Stimulated activated CD8-positive, alpha-beta memory T cell treated with anti-CD3 and anti-CD28 coated beads, Interleukin-12 subunit alpha, Interleukin-12 subunit beta, amount 100 ng/mL, for 24 hours (primary cell): ENCODE data around the gene USP49.

Experiments
- DNase-seq: peaks from one replicate; pipeline ENCODE4 v3.0.0-alpha.2; 2020; ENCODE audit errors: extremely low read depth

Gene USP49

DNA sequence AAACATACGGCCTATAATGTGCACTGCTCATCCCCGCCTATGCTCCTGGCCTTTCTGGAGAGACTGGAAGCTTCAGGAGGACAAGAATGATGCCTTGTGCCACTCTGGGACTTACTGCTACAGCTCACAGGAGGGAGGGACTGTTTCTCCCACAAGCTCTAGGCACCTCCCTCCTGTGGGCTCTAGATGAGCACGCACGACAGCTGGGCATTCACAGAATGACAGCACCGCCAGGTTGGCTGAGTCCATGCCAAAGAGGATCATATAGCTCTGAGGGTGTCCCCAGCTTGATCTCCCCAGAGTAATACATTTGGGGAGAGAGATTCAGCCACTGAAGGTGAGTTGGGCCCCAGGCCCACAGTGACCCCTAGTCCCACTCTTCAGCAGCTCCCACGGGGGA is 137.9 kb downstream of the USP49 start:
- no peak for DNase-seq

DNA sequence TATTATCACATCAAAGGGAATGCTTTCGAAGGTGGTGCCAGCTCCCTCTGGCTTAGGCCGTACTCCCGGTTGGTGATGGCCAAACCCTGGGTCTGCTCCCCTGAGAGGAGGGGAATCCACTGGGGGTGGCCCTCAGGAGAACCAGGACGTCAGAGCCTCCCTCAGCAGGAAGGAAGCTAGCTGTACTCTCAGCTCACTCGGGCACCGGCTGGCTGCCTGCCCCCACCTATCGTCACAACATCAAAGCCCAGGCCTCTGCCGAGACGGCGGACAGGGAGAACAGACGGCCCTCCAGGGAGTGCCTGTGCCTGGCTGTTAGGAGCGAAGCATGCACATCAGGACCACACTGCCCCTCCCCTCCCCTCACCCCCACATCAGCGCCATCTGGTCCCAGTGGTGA is 138.8 kb downstream of the USP49 start:
- DNase-seq, result no peak

GRCh38 chr6:41755895-41756294 is 139.3 kb downstream of the USP49 start:
- DNase-seq, result no peak

DNA sequence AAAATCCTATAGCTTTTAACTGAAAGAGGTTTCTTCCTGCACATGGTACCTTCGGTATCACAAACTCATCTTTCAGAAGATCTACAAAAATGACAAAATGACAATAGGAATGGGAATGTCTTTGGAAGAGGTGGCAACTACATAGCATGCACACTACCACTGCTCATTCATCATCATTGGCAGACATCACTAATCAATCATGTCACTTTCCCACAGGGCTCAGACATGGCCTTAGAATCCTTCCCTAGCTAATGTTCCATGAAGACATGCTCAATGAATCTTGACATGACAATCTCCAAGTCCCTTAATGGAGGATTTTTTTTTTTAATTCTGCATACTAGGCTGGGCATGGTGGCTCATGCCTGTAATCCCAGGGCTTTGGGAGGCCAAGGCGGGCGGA is 144.8 kb downstream of the USP49 start:
- DNase-seq, result no peak

DNA sequence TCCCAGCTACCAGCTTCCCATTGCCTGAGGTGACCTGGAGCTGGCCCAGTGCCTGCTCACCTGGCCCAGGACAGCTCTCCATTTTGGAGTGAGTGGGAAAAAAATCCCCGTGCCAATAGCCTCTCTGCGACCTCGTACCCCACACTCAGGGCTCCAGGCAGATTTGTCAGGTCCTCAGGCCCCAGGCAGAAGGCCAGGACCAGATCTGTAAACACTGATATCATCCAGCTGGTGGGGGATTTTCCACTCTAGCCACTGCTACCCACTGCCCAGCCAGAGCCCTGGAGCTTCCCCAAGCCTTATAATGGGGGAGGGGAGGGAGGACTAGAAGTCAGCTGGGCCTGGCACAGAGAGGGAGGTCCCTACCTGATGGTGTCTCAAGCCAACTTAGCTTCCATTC is 146.6 kb downstream of the USP49 start:
- DNase-seq, result no peak

DNA sequence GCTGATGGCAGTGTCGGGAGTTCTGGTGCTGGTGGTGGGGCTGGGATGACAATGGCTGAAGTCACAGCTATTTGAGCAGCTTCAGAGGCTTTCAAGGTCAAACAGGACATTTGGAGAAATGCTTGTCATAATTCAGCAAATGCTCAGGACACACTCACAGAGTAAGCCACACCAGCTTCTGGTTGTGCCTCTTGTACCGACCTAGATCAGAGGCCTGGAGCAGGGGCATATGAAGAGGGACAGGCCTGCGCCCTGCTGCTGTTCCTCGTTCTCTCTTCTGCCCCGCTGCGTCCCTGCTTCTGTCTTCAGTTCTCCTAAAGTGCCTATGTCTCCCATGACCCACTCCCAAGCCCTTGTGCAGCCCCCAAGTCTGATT is 147.1 kb downstream of the USP49 start:
- no peak for DNase-seq

GRCh38 chr6:41747256-41748101 is 147.7 kb downstream of the USP49 start, which contains the start of gene PGC:
TSS of gene PGC (minus strand) at chr6:41747397. CDS start at chr6:41747334, 63 bp downstream.
- DNase-seq, result no peak

GRCh38 chr6:41746107-41746506 is 149.1 kb downstream of the USP49 start:
- no peak for DNase-seq

DNA sequence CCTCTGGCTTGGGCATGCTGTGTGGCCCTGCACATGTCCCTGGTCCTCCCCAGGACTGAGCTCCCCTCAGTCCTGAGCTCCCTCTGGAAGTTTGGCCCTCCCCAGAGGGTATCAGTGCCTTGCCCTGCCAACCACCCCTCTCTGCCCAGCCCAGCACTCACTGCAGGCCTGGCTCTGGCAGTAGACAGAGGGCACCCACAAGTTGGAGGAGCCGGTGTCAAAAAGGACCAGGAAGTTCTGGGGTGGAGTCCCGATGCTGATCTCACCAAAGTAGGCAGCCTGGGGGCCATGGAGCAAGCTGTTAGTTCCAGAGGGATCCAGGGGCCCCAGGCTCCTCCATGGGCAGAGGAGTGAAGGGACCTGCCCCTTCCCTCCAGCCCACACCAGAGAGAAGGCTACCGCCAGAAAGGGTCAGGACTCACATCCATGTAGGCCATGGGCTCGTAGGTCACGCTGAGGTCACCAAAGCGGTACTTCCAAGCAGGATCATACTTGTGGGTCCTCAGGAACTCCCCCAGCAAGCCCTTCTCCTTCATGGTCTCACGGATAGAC is 150.9 kb downstream of the USP49 start:
- no peak for DNase-seq

DNA sequence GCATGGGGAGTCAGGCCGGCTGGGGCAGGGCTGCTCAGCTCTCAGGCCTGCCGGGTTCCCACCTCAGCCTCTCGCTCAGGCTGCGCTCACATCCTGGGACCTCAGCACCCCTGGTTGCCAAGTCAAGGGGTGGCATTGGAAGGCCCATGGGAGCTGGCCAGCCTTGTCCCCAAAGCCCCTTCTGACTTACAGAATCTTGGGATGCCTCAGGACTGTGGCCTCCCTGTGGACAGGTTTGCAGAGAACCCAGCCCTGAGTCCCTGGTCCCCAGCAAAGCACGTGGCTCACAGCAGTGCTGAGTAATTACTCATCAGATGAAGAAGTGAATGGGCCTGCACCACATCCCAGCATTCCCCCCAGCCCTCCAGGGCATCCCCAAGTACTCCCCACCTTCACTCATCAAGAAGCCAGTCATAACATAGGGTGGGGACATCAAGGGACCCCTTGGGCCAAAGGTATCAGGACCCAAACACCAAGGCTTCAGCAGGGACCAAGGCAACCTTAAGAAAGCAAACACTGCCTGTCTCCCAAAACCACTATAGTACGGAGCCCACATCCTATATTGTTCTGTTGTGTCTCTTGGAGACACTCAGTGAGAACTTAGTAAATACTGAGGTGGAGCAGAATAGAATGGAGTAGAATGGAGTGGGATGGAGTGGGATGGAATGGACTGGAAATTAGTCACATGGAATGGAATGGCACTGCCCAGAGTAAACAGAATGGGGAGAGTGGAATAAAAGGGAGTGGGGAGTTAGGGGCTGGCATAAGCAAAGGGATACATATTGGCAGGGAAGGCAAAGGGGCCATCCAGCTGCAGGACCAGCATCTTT is 151.6 kb downstream of the USP49 start:
- no peak for DNase-seq

GRCh38 chr6:41741625-41742490 is 153.3 kb downstream of the USP49 start:
- no peak for DNase-seq

- DNase-seq, result no peak
Observed at GRCh38 chr6:41740366-41741162, 154.6 kb downstream of the USP49 start.
